GM18951 (cell line): ENCODE results near the gene ECT2L.

ENCODE experiments used
- POLR2A ChIP-seq: IDR thresholded peaks from 4 replicates; pipeline ENCODE4 v1.6.1; 2011; ENCODE audit warnings: mild to moderate bottlenecking; ENCODE audit not compliant: insufficient read length, insufficient read depth; ENCODE audit errors: extremely low read depth
- in situ Hi-C: fragments of 300-500 bp; cut with MboI; formaldehyde crosslinking; loops from one replicate; pipeline ENCODE4 v1.12.0; 2022; ENCODE audit warnings: low sequenced_read_pairs, mixed read lengths, inconsistent platforms; ENCODE audit not compliant: unreplicated experiment

The ECT2L gene

DNA sequence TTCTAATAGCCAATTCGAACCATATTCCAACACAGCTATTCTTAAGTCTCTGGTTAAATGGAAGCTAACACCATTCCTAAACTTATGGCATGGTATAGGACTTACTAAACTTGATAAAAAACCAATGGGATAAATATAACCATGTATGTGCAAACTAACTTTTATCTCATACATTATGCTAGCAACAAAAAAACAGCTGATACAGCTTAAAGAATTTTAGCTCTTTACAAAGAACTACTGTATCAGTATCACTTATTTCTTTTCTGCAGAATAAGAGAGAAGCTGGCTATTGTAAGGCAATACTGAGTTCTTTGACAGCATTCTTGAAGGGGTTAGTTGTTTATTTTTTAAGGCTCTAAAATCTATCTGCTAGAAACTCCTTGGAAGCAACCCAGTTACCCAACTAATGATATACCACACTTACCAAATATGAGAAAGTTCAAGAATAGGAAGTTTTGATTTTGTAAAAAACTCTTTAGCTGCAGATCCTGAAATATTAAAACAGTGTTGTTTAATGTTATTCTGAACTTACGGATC, 147.3 kb downstream of the ECT2L start:
- no peak for TF ChIP-seq POLR2A

DNA sequence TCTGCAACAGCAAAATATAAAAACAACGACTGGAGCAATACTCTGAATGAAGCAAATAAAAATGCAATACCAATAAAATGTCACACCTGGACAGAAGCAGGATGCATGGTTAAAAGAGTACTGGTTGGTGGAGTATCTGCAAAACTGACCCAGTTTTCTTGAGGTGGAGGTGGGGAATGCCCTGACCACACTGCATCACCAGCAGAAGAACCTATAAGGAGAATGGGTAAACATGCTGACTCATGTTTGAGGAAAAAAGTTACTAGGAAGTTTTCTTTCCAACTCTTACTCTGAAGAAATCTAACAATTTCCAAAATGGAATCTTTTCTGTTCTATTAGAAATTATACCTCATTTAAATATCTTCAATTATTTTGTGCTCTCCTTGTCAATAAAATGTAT, 148.5 kb downstream of the ECT2L start:
- in situ Hi-C loops: no loop called here

More for the DNA sequence above, 147.3 kb downstream of the ECT2L start:
- in situ Hi-C loops: no loop called here

DNA sequence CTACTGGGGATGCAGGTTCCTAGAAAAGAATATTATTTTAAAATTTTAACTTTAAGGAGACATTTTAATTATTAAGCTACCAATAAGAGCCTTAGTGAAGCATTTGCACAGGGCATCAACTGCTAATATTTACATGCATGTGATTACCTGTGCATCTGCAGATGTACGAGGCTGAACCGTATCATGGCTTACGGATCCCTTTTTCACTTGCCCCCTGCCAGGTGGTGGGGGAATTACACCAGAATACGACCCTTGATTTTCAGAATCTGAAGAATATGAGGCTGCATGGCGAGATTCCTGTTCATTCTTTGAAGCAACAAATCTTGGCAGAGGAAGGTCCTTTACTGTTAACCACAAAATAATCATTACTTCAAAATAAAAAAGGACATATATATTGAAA, 149.5 kb downstream of the ECT2L start:
- in situ Hi-C loops: no loop called here
- TF ChIP-seq POLR2A: no peak

More for the DNA sequence above, 148.5 kb downstream of the ECT2L start:
- TF ChIP-seq POLR2A: no peak

DNA sequence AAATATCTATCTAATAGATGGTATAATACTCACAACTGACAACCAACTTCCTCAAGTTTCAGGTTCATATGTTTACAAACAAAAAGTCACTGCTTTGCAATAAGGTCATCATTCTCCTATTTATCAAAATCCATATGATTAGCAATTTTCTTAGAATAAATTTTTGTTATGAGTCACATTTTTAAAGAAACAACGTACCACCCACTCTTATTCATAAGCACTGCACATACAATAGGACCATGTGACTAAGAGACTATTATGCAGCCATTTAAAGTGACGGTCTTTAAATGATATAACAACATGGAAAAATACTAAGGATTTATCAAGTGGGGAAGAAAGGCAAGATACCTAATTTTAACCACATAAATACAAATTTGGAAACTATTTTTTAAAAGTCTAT, 152.1 kb downstream of the ECT2L start:
- in situ Hi-C loops: no loop called here
- TF ChIP-seq POLR2A: no peak

DNA sequence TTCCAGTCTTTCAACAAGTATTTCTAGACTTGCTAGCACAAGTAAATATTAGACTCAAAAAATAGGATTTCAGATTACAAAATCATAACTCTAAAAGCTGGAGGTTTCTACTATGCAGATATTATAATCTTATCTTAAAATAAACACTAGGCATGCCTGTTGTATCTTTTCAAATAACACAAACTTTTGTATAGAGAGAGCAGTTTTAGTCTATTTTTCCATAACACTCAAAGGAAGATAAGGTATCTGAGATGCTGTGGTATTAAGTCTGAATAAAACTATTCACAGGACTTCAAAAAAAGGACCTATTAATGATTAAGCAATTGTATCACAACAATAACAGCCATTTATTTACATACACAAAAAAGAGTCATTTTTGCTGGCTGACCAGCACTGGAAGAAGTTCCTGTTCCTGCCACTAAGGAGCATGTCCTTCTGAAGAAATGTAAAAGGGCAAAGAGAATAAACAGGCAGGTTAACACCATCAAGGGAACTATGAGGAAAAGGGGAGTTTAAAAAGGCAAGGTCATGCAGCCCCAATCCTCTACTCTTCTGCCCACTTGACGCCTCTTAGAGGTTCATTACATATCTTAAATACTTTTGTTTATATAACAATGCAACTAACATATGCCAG, 152.8 kb downstream of the ECT2L start:
- in situ Hi-C loops: no loop called here
- no peak for TF ChIP-seq POLR2A

DNA sequence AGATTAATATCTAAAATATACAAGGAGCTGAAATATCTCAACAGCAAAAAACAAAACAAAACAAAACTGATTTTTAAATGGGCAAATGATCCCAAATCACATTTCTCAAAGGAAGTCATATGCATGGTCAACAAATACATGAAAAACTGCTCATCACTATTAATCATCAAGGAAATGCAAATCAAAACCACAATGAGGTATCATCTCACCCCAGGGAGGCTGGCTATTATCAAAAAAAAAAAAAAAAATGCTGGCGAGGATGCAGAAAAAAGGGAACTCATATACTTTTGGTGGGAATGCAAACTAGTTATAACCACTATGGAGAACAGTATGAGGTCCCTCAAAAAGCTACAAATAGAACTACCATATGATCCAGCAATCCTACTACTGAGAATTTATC, 157.6 kb downstream of the ECT2L start:
- in situ Hi-C loops: no loop called here
- no peak for TF ChIP-seq POLR2A
